Measurements from ENCODE around the gene SLC30A7.

Gene SLC30A7

GRCh38 chr1:100971021-100971420, 75.1 kb downstream of the SLC30A7 start:
- FAIRE-seq (no peak), DNase-seq (ENCODE audit: low spot score) (no peak)

DNA sequence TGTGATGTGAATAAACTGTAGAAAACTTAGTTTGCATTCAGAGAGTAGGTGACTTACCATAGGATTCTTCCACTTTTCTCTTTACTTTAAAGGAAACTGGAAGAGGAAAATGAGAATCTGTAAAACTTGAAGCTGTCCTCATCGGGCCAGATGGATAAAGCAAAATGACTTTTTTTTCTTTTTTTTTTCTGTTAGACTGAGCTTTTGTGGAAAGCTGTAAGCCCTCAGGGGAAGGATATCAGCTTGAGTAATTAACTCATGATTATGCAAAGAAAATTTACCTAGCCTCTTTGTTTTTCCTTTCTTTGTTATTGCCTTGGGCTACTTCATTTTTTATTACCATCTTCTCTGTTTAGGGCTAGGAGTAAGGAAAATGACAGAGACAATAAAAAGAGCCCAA, 76.3 kb downstream of the SLC30A7 start:
- DNase-seq (ENCODE audit: low spot score): no peak
- no peak for FAIRE-seq

GRCh38 chr1:100976936-100977335, 81.0 kb downstream of the SLC30A7 start:
- FAIRE-seq: no peak
- DNase-seq (ENCODE audit: low spot score): no peak

DNA sequence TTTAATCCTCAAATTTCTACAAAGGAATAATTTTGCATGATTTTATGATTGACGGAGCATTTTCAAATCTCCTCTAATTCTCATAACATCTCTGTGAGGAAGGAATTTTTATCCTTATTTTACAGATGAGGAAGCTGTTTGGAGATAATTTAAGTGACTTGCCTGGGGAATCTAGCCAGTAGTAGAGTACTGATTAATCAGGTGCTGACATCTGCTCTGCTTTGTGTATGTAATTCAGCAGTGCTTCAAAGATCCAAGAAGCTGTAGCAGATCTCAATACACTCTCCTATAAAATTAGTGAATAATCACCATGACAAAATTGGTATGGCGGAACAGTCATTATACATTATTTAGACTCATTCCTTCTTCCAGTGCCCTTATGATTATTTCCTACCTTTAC, 83.7 kb downstream of the SLC30A7 start:
- no peak for DNase-seq (ENCODE audit: low spot score)
- FAIRE-seq: no peak

GRCh38 chr1:100982793-100983192, 86.9 kb downstream of the SLC30A7 start:
- no peak for FAIRE-seq
- DNase-seq (ENCODE audit: low spot score): no peak

- FAIRE-seq (no peak), DNase-seq (ENCODE audit: low spot score) (no peak)
These were observed 92.2 kb downstream of the SLC30A7 start for GRCh38 chr1:100988121-100988520.

- FAIRE-seq: peak; percentile 16
- peak; percentile 37 for DNase-seq (ENCODE audit: low spot score)
These were observed 93.6 kb downstream of the SLC30A7 start for GRCh38 chr1:100989306-100990077.

GRCh38 chr1:100995198-100995988, 99.5 kb downstream of the SLC30A7 start:
- DNase-seq (ENCODE audit: low spot score) (no peak), FAIRE-seq (no peak)

- DNase-seq (ENCODE audit: low spot score) (no peak), FAIRE-seq (no peak)
These were observed 102.5 kb downstream of the SLC30A7 start for GRCh38 chr1:100998426-100998825.

GRCh38 chr1:101000131-101000873, 104.4 kb downstream of the SLC30A7 start:
- DNase-seq (ENCODE audit: low spot score) (no peak), FAIRE-seq (no peak)

GRCh38 chr1:101002551-101002950, 106.7 kb downstream of the SLC30A7 start:
- FAIRE-seq: peak; percentile 50
- DNase-seq (ENCODE audit: low spot score): peak; percentile 10

- no peak for DNase-seq (ENCODE audit: low spot score)
- FAIRE-seq: no peak
These were observed 107.2 kb downstream of the SLC30A7 start for GRCh38 chr1:101003012-101003650.

- DNase-seq (ENCODE audit: low spot score): no peak
- no peak for FAIRE-seq
These were observed 108.2 kb downstream of the SLC30A7 start for GRCh38 chr1:101004061-101004460.

DNA sequence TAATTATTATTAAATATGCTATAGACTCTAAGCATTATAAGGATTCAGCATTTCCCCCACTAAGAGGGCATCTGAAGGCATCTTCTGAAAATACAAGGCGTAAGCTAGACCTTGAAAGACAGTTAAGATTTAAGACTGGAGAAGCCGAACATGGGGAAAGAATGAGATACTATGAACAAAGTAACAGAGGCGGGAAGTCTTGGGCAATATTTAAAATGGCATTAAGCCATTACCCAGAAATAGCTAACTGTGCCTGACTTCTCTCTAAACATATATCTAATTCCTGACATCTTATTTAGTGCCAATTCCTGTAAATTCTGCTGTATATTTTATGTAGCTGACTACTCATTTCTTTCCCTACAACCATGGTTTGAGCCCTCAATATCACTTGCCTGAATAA, 108.8 kb downstream of the SLC30A7 start:
- DNase-seq (ENCODE audit: low spot score) (no peak), FAIRE-seq (no peak)

DNA sequence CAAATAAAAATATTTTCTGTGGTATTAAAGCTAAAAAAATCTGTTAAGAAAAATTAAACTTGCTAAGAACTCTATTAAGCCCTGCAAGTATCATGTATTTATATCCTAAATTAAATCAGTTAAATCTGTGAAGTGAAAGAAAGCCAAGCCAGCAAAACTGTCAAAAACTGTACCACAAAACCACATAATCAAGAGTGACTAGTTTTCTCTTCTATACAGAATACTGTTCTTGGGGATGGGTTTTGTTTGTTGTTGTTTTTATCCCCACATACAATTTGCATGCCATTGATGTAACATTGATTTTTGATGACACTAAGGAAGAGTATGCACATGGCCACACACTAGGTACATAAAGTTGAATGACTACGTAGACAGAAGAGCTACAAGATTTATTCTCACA, 109.3 kb downstream of the SLC30A7 start:
- DNase-seq (ENCODE audit: low spot score): no peak
- FAIRE-seq: no peak

DNA sequence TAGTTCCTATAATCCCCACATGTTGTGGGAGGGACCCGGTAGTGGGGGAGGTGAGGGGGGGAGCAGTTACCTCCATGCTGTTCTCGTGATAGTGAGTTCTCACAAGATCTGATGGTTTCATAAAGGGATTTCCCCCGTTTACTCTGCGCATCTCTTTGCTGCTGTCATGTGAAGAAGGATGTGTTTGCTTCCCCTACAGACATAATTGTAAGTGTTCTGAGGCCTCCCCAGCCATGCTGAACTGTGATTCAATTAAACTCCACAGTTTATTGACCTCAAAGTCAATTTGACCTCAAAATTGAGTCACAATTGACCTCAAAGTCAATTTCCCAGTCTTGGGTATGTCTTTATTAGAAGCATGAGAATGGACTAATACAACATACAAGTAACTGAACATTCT, 110.0 kb downstream of the SLC30A7 start:
- FAIRE-seq (no peak), DNase-seq (ENCODE audit: low spot score) (no peak)

- FAIRE-seq (no peak), DNase-seq (ENCODE audit: low spot score) (no peak)
These were observed 110.7 kb downstream of the SLC30A7 start for GRCh38 chr1:101006553-101006952.

DNA sequence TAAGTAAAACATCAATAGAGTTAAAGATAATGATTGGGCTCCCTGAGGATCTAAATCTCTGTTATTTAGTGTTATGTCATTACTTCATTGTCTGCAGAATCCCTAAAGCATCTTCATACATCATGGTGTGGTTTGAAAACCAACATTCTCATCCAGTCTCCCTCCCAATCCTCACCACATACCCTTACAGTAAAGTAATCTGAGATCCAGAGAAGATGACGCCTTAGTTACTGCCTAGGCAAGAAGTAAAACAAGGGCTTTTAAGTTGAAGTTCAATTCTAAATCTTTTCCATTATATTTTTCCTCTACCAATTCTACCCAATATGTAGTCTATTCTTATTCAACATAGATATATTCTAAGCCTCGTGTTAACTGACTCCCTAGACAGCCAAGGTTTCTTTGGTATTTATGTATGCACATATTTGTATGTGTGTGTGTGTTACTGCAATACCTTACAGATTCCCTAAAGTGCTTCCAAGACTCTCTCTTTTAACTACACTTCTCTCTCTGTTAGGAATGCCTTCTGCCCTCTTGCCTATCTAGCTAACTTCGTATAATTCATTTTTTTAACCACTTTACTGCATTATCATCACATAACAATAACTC, 112.4 kb downstream of the SLC30A7 start:
- DNase-seq (ENCODE audit: low spot score): no peak
- no peak for FAIRE-seq

DNA sequence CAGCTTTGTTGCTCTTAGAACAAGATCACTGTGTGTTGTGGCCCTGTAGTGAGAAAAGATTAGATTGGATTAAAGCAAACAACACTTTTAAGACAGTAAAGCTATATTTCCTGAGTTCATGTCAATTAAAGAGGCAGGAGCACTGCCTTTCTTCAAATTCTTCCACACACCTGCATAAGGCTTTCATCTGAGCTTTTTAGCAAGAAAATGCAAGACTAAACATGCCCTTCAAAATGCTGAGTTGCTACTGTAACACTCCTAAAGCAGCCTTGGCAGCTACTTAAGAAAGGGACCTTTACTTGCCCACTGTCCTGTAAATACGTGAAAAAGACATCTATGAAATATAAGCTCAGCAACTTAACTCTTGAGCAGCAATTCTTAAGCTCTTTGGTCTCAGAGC, 117.9 kb downstream of the SLC30A7 start:
- FAIRE-seq (no peak), DNase-seq (ENCODE audit: low spot score) (no peak)

DNA sequence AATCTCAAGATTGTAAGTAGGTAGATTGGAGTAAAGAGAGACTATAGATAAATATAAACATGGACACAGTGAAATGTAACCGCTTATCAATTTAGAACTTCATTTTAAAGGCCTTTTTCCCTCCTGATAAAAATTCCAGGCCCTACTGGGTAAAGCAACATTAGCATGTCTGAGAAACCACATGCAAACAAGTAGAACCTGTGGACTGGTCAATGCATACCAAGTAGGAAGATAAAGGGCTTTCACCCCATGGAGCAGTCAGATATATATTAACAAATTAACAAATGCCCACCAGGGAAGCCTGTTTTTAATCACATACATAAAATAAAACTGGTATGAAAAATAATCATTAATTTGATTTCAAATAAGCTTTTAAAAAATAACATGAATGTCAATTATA, 121.6 kb downstream of the SLC30A7 start:
- FAIRE-seq (no peak), DNase-seq (ENCODE audit: low spot score) (no peak)

- FAIRE-seq: no peak
- DNase-seq (ENCODE audit: low spot score): no peak
These were observed 126.4 kb downstream of the SLC30A7 start for GRCh38 chr1:101022294-101022693.

Data from RCC 7860 (cell line).